ENCODE data around the gene PATL1.

The PATL1 gene

DNA sequence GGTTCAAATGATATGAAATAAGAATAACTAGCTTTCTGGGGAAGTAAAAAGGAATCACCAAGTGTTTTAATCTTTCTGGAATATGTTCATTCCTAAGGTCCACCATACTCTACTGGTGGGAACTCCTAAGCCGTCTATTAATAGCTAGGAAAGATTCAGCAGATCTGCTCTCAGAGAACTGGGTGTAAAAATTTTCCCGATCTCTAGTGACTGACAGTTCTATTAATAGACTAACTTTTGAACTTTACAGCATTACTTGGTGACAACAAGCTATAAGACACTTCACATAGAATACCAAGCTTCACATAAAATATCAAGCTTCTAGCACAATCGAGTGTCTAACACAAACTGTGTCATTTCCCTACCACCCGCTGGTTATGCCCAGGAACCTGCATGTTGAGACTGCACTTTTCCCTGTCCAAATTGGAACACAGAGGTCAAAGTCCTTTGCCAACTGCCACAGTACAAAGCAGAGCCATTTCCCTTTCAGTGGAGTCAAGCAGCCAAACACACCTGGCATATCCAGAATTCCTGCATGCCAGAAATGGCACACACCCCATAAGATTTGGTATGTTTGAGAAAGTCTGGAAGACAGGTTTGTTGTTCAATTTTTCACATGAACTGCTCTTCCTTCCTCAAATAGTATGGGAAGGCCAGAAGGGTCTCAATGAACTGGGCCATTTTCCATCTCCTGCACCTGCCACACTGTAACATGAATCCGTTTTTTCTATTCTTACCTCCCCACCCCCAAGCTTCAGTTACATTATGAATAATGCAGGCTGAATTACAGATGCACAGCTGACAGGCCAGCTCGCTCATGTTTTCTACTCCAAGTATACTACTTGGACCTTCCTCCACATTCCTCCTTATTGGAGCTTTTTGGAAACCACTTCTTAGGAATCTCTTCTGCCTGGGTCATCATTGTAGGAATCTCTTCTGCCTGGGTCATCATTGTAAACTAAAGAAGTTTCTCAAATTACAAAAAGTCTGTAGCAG lies 57.0 kb downstream of the PATL1 start:
- DNase-seq = no peak

- DNase-seq = no peak
Measured at GRCh38 chr11:59610289-59610688, 58.5 kb downstream of the PATL1 start.

GRCh38 chr11:59607703-59608454 lies 61.0 kb downstream of the PATL1 start:
- DNase-seq = no peak

DNA sequence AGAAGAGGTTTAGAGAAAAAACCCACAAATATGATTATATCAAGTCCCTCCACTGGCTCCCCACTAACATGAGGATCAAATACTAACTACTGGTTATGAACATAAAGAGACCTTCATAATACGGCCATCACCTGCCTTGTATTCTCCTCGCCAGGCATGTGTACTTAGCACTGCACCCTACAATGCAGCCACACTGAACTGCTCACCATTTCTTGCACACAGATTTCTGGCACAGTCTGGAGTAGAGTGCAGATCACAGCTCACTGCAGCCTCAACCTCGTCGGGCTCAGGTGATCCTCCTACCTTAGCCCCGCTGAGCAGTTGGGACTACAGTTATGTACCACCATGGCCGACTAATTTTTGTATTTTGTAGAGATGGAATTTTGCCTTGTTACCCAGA lies 66.4 kb downstream of the PATL1 start:
- DNase-seq = no peak

GRCh38 chr11:59601788-59602187 lies 67.0 kb downstream of the PATL1 start:
- DNase-seq = no peak

DNA sequence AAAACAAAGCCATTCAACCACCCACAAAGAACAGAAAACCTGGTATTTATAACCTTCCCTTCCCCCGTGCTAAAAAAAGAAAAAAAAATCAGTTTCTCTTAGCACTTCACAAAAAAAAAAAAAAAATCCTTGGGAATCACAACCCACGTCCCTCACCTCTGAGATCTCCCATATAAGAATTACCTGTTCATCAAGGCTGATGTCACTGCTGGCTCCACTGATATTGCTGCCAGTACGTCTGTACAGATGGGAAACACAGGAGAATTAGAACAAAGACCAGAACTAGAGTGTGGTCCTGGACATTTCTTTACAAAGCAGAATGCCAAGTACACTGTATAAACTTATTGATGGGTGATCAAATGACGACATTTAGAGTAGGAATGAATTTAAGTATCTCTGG lies 68.2 kb downstream of the PATL1 start:
- DNase-seq = no peak

DNA sequence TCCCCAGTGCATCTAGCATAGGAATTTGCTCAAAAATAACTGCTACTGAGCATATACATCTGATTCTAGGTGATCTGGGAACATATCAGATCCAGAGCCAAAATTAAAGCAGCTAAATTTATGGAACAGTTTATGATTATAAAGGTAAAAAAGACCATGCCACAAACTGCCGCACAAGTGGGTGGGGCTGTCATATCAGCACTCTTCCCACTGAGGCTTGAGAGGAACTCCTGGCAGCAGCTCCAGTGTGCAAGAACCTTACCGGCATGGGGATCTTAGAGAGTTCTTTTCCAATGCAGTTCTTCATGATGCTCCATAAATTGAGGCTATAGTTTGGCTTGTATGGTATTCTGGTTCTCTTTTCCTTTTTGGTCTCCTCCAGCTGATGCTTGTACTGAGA lies 68.6 kb downstream of the PATL1 start:
- DNase-seq = no peak

GRCh38 chr11:59598961-59599360 lies 69.9 kb downstream of the PATL1 start:
- DNase-seq = no peak
